GM12864 (cell line): Measurements from ENCODE around the gene MAP4K4.

Experiments
- DNase-seq: peaks from one replicate; pipeline ENCODE4 v3.0.0-alpha.2; 2011; ENCODE audit warnings: low read depth
- H3K4me3 ChIP-seq: 2 replicates; pipeline ENCODE4 v1.5.1; 2011; ENCODE audit warnings: mild to moderate bottlenecking, low read depth, low read length, control low read depth
- TF ChIP-seq, protein P1 (sequence below): IDR thresholded peaks from 2 replicates; pipeline ENCODE4 v1.5.1; 2011; ENCODE audit warnings: low read depth, mild to moderate bottlenecking, moderate library complexity, low read length, control low read depth, inconsistent platforms; ENCODE audit errors: missing control alignments

The MAP4K4 gene

DNA sequence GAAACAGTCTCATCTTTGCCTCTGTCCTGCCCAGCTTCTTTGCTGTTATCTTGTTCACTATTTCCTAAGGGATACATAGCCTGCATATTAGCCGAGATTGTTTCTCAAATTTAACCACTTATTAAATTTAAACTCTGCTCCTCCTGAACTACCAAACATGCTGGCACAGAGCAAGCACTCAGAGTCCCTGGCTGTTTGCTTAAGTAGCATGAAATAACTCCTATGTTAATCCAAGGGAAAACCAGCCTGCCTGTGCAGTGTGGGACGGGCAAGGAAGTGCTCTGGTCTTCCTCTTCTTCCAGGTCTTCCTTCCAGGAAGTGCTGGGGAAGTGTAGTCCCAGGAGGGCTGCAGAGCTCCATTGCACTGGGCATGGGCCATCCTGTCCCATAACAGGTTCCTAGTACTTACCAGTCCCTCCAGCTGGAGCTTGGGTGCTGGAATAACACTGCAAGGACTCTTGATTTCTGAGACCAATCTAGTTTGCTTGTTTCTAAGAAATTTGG is 198.4 kb downstream of the MAP4K4 start:
- TF ChIP-seq, protein P1, sequence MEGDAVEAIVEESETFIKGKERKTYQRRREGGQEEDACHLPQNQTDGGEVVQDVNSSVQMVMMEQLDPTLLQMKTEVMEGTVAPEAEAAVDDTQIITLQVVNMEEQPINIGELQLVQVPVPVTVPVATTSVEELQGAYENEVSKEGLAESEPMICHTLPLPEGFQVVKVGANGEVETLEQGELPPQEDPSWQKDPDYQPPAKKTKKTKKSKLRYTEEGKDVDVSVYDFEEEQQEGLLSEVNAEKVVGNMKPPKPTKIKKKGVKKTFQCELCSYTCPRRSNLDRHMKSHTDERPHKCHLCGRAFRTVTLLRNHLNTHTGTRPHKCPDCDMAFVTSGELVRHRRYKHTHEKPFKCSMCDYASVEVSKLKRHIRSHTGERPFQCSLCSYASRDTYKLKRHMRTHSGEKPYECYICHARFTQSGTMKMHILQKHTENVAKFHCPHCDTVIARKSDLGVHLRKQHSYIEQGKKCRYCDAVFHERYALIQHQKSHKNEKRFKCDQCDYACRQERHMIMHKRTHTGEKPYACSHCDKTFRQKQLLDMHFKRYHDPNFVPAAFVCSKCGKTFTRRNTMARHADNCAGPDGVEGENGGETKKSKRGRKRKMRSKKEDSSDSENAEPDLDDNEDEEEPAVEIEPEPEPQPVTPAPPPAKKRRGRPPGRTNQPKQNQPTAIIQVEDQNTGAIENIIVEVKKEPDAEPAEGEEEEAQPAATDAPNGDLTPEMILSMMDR, result no peak
- H3K4me3 ChIP-seq, result no peak overlapping the region
- no peak for DNase-seq

DNA sequence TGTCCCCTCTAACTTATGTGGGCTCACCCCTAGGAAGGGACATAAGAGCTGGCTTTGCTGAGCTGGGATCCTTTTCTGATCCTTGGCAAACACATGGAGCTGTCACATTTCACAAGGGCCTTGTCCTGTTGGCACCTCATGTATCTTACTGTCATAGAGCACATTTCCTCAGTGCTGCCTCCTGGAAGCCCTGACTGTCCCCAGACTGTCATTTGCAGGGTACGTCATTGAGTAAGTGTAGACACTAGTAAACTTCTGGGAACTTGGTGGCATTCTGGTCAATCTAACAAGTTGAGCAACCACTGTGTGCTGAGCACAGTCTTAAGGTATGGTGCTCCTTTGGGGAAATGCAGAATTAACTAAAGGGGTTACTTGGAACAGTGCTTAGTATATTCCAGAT is 199.8 kb downstream of the MAP4K4 start:
- DNase-seq, result no peak
- TF ChIP-seq, protein P1, result no peak

DNA sequence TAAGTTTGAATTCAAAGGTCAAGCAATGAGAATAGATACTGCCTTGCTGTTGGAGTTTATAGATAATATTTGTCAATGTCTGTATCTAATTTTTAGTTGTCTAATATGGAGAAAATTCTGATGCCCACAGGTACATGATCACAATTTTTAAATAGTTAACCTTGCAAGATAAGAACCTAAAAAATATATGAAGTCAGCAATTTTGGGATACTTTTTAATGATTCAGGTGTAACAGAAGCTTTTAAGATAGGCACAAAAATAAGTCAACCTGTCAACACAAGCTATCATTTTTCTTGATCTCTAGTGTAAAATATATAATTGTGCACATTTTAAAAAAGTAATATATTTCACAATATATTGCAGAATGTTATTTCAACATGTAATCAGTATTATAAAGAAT is 201.8 kb downstream of the MAP4K4 start:
- no peak overlapping the region for H3K4me3 ChIP-seq
- no peak for DNase-seq
- TF ChIP-seq, protein P1, result no peak

More for the DNA sequence above, 199.8 kb downstream of the MAP4K4 start:
- no peak overlapping the region for H3K4me3 ChIP-seq

DNA sequence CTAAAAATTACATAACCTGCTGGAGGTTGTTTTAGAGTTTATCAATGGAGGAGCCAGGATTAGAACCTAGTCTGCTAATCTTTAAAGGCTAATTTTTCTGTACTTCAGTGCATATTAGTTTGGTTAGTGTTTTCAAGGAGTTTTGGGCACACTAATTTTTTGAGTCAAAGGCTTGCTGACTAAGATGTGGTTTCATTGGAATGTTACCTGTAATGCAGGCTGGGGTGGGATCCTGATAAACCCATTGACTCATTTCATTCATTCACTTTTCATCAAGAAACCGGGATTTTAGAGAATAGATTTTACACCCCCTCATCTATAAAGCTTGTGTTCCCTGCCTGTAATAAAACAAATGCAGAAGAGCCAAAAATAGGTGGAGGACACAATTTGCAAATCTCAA is 202.4 kb downstream of the MAP4K4 start:
- TF ChIP-seq, protein P1, result no peak
- DNase-seq, result no peak
- no peak overlapping the region for H3K4me3 ChIP-seq

DNA sequence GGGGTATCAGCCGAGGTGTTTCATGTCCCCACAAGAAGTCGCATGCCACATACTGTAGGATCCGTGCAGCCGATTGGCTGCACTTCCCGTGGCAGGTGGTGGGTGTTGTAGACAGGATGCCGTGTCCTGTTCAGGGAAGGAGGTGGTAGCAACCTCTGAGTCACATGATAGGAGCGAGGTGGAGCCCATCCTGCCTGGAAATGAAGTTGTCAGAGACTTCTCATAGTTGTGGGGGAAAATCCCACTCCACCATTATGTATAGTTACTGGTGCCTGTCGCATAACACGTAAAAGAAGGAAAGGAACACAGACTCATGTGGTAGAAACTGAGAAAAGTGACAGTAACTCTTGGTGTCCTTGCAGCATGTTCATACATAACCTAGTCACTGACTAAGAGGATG is 202.9 kb downstream of the MAP4K4 start:
- DNase-seq, result no peak
- H3K4me3 ChIP-seq, result no peak overlapping the region
- TF ChIP-seq, protein P1, result no peak

DNA sequence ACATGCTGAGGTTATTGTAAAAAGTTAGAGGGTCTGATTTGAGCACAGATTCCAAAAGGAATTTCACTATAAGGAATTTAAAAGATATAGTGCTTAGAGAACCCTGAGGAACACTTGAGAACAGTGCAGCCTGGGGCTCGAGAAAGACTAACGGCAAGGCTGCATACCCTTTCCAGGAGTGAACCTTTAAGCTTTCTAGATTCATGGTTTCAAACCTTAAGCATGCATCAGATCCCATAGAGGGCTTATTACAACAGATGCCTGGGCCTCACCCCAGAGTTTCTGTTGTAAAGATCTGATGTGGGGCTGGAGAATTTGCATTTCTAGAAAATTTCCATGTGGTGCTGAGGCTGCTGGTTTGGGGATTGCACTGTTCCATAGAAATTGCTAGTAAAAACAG is 203.7 kb downstream of the MAP4K4 start:
- TF ChIP-seq, protein P1, result no peak
- no peak overlapping the region for H3K4me3 ChIP-seq
- DNase-seq, result no peak

DNA sequence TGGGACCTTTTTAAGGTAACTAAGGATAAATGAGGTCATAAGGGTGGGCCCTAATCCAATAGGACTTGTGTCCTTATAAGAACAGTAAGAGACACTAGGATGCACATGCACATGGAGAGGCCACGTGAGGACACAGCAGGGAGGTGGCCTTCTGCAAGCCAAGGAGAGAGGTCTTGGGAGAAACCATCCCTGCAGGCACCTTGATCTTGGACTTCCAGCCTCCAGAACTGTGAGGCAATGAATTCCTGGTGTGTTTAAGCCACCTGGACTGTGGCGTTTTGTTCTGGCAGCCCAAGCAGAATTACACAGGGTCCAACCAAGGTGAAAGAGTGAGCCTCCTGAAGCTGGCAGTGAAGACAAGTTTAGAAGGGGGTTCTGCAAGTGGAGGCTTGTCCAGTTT is 204.7 kb downstream of the MAP4K4 start:
- DNase-seq, result no peak
- TF ChIP-seq, protein P1, result no peak
- H3K4me3 ChIP-seq, result no peak overlapping the region
